NCI-H526 (cell line): ENCODE measurements around the gene TYK2.

Source experiments
- DNase-seq, 2 experiments: peaks; one replicate each; lab custom pipeline; 2025; lab: John Stamatoyannopoulos, UW

TYK2 gene

DNA sequence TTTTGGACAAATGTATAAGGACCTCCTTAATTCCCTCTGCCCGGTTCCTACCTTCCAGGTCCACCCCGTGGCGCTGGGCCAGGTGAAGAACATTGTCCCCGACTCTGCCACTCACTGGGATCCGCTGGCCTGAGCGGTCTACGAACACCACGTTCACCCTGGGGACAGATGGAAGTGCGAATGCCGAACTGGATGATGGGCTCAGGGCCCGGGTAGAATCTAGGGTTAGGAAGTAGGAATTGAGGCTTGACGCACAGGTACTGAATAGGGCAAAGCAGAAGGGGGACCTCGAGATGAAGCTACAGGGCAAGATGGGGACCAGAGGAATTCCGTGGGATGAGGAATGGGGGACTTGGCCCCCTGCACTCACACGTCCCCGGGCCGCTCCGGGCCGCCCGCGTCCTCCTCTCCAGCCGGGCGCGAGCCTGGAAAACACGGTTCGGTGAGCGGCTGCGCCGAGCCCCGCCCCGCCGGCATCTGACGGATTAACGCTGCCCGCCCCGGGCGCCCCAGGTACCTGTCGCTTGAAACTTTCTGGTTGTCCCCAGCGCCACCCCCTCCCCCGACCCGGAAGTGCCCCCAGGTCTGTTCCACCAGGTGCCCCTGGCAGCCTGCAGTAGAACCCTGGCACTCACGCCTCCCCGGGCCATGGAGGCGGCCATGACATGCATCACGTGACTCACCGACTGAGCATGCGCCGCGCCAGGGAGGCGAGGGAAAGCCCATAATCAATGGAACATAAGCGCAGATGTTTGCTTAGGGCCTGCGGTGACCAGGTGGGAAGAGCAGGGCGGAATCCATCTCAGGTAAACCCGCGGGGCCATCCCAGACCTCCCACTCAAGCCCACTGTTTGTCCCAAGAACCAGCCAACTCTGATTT, 64.8 kb downstream of the TYK2 start, which contains the start of gene FDX2:
TSS of gene FDX2 (minus strand) at position 681 of the 880 bp plus-strand sequence. CDS start at position 662, 19 bp downstream.
- DNase-seq, result peak; percentile 60 to 91

GRCh38 chr19:10309423-10309822, 70.9 kb downstream of the TYK2 start, which contains the start of gene ZGLP1:
TSS of gene ZGLP1 (minus strand) at chr19:10309815.
- no peak for DNase-seq

DNA sequence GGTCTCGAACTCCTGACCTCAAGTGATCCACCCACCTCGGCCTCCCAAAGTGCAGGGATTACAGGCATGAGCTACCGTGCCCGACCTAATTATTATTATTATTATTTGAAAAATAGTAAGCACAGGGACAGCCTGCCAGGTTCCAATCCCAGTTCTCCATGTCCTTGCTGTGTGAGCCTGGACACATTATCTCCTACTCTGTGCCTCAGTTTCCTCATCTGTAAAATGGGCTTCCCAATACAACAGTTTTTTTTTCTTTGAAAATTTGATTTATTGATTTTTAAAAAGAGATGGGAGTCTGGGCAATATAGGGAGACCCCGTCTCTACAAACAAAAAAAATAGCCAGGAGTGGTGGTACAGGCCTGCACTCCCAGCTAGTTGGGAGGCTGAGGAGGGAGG, 74.0 kb downstream of the TYK2 start:
- DNase-seq, result no peak

- DNase-seq, result no peak
Observed at GRCh38 chr19:10305139-10305806, 75.1 kb downstream of the TYK2 start.
